GM19468 (cell line): ENCODE measurements around the gene TMEM231.
"Not testable (repeated sequence)": the region's sequence is repeated elsewhere in the genome, so short reads cannot be mapped to it uniquely, and the experiment has no call there.

Source experiments
- ATAC-seq: cut with Tn5 transposase; IDR thresholded peaks from one replicate; pipeline ENCODE4 v1.9.1; 2021; ENCODE audit warnings: mild to moderate bottlenecking, moderate library complexity, moderate number of reproducible peaks; ENCODE audit not compliant: unreplicated experiment; ENCODE audit errors: extremely low read depth

TMEM231 gene

GRCh38 chr16:75567911-75568310 is 11.9 kb upstream of the TMEM231 start:
- no peak for ATAC-seq

- ATAC-seq: no peak
These were observed 10.8 kb upstream of the TMEM231 start for GRCh38 chr16:75566758-75567255.

- peak; percentile 66 for ATAC-seq
These were observed 10.1 kb upstream of the TMEM231 start, which contains the start of gene GABARAPL2 for GRCh38 chr16:75566040-75566757. GABARAPL2 (plus strand) TSS chr16:75566379; CDS start chr16:75566487, 108 bp downstream.

- no peak for ATAC-seq
These were observed 9.6 kb upstream of the TMEM231 start for GRCh38 chr16:75565640-75566039.

GRCh38 chr16:75559564-75560372 is 3.7 kb upstream of the TMEM231 start:
- no peak for ATAC-seq

GRCh38 chr16:75558846-75559401 is 2.9 kb upstream of the TMEM231 start:
- ATAC-seq: no peak

- ATAC-seq: no peak
These were observed 439 bp upstream of the TMEM231 start for GRCh38 chr16:75556431-75556950.

GRCh38 chr16:75555213-75555706 is 792 bp downstream of the TMEM231 start:
- no peak for ATAC-seq

- no peak for ATAC-seq
These were observed 3.1 kb downstream of the TMEM231 start for GRCh38 chr16:75552951-75553350.

GRCh38 chr16:75550211-75550662 is 5.8 kb downstream of the TMEM231 start:
- ATAC-seq: peak; percentile 70

GRCh38 chr16:75548456-75548855 is 7.6 kb downstream of the TMEM231 start:
- not testable (repeated sequence) for ATAC-seq

GRCh38 chr16:75546293-75546692 is 9.8 kb downstream of the TMEM231 start:
- ATAC-seq: no peak

GRCh38 chr16:75545879-75546278 is 10.2 kb downstream of the TMEM231 start:
- not testable (repeated sequence) for ATAC-seq

- ATAC-seq: not testable (repeated sequence)
These were observed 13.6 kb downstream of the TMEM231 start for GRCh38 chr16:75542462-75542861.

- no peak for ATAC-seq
These were observed 14.8 kb downstream of the TMEM231 start for GRCh38 chr16:75541236-75541635.

- not testable (repeated sequence) for ATAC-seq
These were observed 17.0 kb downstream of the TMEM231 start for GRCh38 chr16:75538882-75539565.

- ATAC-seq: no peak
These were observed 18.3 kb downstream of the TMEM231 start for GRCh38 chr16:75537776-75538175.

- no peak for ATAC-seq
These were observed 20.2 kb downstream of the TMEM231 start, which contains the start of gene CHST5 for GRCh38 chr16:75535901-75536300. CHST5 (minus strand) TSS chr16:75536108; CDS start chr16:75530384, 5,724 bp downstream.

GRCh38 chr16:75535211-75535843 is 20.7 kb downstream of the TMEM231 start:
- ATAC-seq: no peak
